Measurements from ENCODE around the gene CLTCL1. TPM values are rescaled to one million over a fixed set of nuclear protein-coding genes. Genes with fewer than 3 reads are reported as not detected.

The CLTCL1 gene
- total RNA-seq, 4 donors from 2014 or later: 5.7 to 11.7 (median 8.4) TPM

DNA sequence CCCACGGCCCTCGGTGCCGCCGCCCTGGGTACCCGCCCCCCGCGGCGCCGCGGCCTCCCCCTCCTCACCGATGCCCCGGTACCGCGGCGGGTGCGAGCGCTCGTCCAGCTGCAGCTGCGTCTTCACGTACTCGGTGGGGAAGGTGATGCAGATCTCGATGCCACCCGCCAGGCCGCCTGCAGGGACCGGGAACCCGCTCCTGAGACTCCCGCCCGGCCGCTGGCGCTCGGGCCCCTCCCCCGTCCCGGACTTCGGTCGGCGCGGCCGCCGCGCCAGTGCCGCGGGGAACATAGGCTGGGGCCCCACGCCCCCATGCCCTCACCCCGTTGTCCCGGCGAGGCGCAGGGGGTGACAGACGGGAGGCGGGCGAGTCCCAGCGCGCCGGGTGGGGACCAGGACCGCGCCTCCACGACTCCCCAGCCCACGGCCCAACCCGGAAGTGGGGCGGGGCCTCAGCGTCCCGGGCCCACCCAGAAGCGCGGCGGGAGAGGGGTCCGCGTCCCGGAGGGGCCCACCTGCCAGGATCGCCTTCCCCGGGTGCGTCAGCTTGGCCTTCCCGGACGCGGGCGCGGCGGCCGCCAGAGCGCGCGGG lies 113.4 kb downstream of the CLTCL1 start:
- H3K27ac ChIP-seq: peak overlapping the region; percentile 76 to 99 (median 94)
- H3K36me3 ChIP-seq: peaks cover 0 to 10% of the 10 kb centered on the region in 2 donors
- TF ChIP-seq, protein P1, sequence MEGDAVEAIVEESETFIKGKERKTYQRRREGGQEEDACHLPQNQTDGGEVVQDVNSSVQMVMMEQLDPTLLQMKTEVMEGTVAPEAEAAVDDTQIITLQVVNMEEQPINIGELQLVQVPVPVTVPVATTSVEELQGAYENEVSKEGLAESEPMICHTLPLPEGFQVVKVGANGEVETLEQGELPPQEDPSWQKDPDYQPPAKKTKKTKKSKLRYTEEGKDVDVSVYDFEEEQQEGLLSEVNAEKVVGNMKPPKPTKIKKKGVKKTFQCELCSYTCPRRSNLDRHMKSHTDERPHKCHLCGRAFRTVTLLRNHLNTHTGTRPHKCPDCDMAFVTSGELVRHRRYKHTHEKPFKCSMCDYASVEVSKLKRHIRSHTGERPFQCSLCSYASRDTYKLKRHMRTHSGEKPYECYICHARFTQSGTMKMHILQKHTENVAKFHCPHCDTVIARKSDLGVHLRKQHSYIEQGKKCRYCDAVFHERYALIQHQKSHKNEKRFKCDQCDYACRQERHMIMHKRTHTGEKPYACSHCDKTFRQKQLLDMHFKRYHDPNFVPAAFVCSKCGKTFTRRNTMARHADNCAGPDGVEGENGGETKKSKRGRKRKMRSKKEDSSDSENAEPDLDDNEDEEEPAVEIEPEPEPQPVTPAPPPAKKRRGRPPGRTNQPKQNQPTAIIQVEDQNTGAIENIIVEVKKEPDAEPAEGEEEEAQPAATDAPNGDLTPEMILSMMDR (IDR thresholded peaks at IDR 0.05): peak in 2 of 4 experiments; percentile 8 to 15
- TF ChIP-seq POLR2A (IDR thresholded peaks at IDR 0.05): no peak
- peak; percentile 47 for ATAC-seq
- WGBS, 2 donors (ENCODE audit: low coverage in 1 of 2): no CpG with 5 or more reads among the region's 80 CpGs
- H3K27me3 ChIP-seq: no peaks in the 10 kb centered on the region
- H3K4me3 ChIP-seq: peak overlapping the region; percentile 76 to 96
- no peaks in the 10 kb centered on the region for H3K9me3 ChIP-seq
- H3K4me1 ChIP-seq: peaks cover 0 to 60% (median 29%) of the 10 kb centered on the region in 3 donors

DNA sequence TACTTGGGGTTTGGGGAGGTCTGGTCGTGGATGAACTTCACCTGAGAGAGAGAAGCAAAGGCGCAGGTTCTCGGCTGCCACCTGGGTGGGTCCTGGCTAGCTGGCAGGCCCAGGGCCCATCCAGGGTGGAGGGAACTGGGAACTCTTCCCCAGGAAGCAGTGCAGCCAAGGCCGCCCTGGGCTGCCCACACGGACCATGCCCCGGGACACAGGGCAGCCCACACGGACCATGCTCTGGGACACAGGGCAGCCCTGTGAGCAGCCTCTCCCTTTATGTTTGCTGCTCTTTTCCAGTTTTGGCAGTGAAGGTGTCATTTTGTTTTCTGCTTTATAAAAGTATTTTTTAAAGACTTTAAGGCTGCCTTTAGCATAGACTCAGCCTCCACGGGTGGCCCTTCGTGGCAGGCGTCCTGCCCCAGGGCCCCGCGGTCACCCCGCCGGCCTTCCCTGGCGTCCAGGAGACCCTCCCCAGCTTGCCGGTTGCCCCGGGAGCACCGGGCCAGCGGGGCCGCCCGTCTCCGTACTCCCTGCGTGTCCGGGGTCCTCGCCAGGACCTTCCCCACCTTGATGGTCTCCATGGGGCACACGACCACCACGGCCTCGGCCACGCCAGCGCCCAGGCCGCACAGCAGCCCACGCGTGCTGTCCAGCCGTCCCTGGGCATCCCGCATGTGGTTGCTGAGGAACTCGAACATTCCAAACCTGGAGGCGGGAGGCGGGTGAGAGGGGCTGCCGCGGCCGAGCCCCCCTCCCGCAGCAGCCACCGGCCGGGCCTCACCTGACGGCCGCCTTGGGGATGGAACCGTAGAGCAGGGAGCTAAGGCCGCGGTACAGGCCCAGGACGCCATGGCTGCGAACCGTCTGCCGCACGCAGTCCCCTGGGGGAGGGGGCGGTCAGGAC lies 114.1 kb downstream of the CLTCL1 start:
- no peak for ATAC-seq
- WGBS, 2 donors (ENCODE audit: low coverage in 1 of 2): 20% methylated on average over 1 of the region's 55 CpGs; no CpG with 5 or more reads in 1 of the 2 donors
- Histone ChIP-seq H3K27ac (peak overlapping the region in 3 of 4 donors; percentile 90 to 99 (median 97)), H3K4me3 (peak overlapping the region; percentile 76 to 96), H3K36me3 (peaks cover 0 to 10% of the 10 kb centered on the region in 2 donors), H3K27me3 (no peaks in the 10 kb centered on the region), H3K9me3 (no peaks in the 10 kb centered on the region), H3K4me1 (peaks cover 0 to 68% (median 34%) of the 10 kb centered on the region in 3 donors)
- no peak for TF ChIP-seq POLR2A (IDR thresholded peaks at IDR 0.05)
- TF ChIP-seq, protein P1 (IDR thresholded peaks at IDR 0.05): no peak

DNA sequence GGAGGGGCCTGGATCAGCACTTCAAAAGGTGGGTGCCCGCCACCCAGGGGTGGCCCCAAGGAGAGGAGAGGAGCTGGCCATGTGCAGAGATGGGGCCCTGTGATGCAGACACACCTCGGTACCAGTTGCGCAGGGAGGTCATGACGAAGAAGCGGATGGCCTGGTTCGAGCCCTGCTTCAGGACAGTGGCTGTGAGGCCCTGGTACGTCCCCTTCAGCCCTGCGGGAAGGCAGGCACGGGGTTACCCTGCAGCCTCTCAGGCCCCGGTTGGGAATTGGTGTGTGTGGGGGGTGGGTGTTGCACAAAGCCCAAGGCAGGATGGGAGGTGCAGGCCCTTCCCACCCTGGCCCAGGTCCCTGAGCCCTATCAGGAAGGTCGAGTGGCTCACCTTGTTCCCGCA lies 114.8 kb downstream of the CLTCL1 start:
- 100% methylated on average over 1 of the region's 12 CpGs; no CpG with 5 or more reads in 1 of the 2 donors for WGBS, 2 donors (ENCODE audit: low coverage in 1 of 2)
- TF ChIP-seq EP300 (IDR thresholded peaks at IDR 0.05): no peak
- TF ChIP-seq, protein P1 (IDR thresholded peaks at IDR 0.05): no peak
- TF ChIP-seq POLR2A (IDR thresholded peaks at IDR 0.05): no peak
- no peak for TF ChIP-seq POLR2AphosphoS5 (IDR thresholded peaks at IDR 0.05)
- Histone ChIP-seq H3K36me3 (peaks cover 0 to 10% of the 10 kb centered on the region in 2 donors), H3K27ac (peak overlapping the region in 1 of 4 donors; percentile 97), H3K4me1 (peaks cover 0 to 74% (median 38%) of the 10 kb centered on the region in 3 donors), H3K27me3 (no peaks in the 10 kb centered on the region), H3K4me3 (no peak overlapping the region), H3K9me3 (no peaks in the 10 kb centered on the region)
- no peak for ATAC-seq

DNA sequence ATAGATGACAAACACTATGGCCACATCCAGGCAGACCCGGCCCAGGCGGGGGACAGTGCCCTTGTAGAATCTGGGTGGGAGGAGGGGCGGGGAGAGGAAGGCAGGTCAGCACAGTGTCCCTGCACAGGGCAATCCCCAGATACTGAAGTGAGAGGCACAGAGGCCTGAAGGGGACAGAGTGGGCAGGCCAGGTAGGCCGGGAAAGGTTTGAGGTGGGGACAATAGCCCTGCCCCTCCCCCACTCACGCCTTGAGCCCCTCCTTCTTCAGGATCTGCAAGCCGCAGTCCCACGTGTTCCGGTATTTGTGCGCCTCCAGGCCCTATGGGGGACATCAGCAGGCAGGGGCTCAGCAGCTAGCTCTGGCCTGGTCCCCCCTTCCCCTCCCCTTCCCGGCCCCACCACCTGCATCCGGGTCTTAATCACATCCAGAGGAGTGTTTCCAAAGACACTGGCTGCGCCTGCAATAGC lies 115.3 kb downstream of the CLTCL1 start:
- H3K27me3 ChIP-seq: no peaks in the 10 kb centered on the region
- ATAC-seq: no peak
- 40% methylated on average over 6 of the region's 12 CpGs; no CpG with 5 or more reads in 1 of the 2 donors for WGBS, 2 donors (ENCODE audit: low coverage in 1 of 2)
- H3K36me3 ChIP-seq: peaks cover 0 to 10% of the 10 kb centered on the region in 2 donors
- H3K9me3 ChIP-seq: no peaks in the 10 kb centered on the region
- TF ChIP-seq POLR2AphosphoS5 (IDR thresholded peaks at IDR 0.05) (no peak), EP300 (IDR thresholded peaks at IDR 0.05) (no peak), POLR2A (IDR thresholded peaks at IDR 0.05) (no peak)
- TF ChIP-seq, protein P1 (IDR thresholded peaks at IDR 0.05): no peak
- H3K4me3 ChIP-seq: no peak overlapping the region
- peaks cover 0 to 74% (median 38%) of the 10 kb centered on the region in 3 donors for H3K4me1 ChIP-seq
- H3K27ac ChIP-seq: peak overlapping the region in 1 of 4 donors; percentile 1
